ENCODE data around the gene SETD1A. TPM values are rescaled to one million over a fixed set of nuclear protein-coding genes. Genes with fewer than 3 reads are reported as not detected.
"Not testable (repeated sequence)": the region's sequence is repeated elsewhere in the genome, so short reads cannot be mapped to it uniquely, and the experiment has no call there.

Gene SETD1A
- total and polyA plus RNA-seq, 8 donors: 4.4 to 22.2 (median 8.7) TPM

- H3K27ac ChIP-seq: no peak overlapping the region
- H3K4me3 ChIP-seq: no peak overlapping the region
- H3K36me3 ChIP-seq: peaks cover 17 to 91% (median 88%) of the 10 kb centered on the region in 4 donors
- no peak for DNase-seq
- no peaks in the 10 kb centered on the region for H3K27me3 ChIP-seq
- WGBS, 5 donors: 66 to 72% (median 68%) methylated on average over 12 of the region's 12 CpGs
- no peak for TF ChIP-seq EP300 (IDR thresholded peaks at IDR 0.05)
- TF ChIP-seq POLR2AphosphoS5 (IDR thresholded peaks at IDR 0.05): no peak
- no peak for TF ChIP-seq POLR2A (IDR thresholded peaks at IDR 0.05)
- TF ChIP-seq CTCF (IDR thresholded peaks at IDR 0.05): no peak
- H3K4me1 ChIP-seq: peaks cover 0 to 19% (median 10%) of the 10 kb centered on the region in 4 donors
- H3K9me3 ChIP-seq: no peaks in the 10 kb centered on the region
- intact Hi-C loops (cut with DNase I; ENCODE audit: low total_unique reads): no loop called here
Observed at GRCh38 chr16:30931068-30931650, 26.4 kb upstream of the SETD1A start.

GRCh38 chr16:30934827-30935557 is 22.6 kb upstream of the SETD1A start:
- TF ChIP-seq POLR2A (IDR thresholded peaks at IDR 0.05) (no peak), CTCF (IDR thresholded peaks at IDR 0.05) (peak in 4 of 7 experiments; percentile 26 to 38 (median 28))
- 56 to 71% (median 67%) methylated on average over 12 of the region's 12 CpGs for WGBS, 5 donors
- Histone ChIP-seq H3K4me1 (peaks cover 0 to 15% (median 8%) of the 10 kb centered on the region in 4 donors), H3K4me3 (no peak overlapping the region), H3K27me3 (no peaks in the 10 kb centered on the region), H3K36me3 (peaks cover 17 to 77% (median 67%) of the 10 kb centered on the region in 4 donors), H3K9me3 (no peaks in the 10 kb centered on the region), H3K27ac (no peak overlapping the region)
- intact Hi-C loops (cut with DNase I; ENCODE audit: low total_unique reads): no loop called here
- peak; percentile 37 to 60 for DNase-seq

- no peaks in the 10 kb centered on the region for H3K27me3 ChIP-seq
- peaks cover 3 to 68% (median 60%) of the 10 kb centered on the region in 4 donors for H3K36me3 ChIP-seq
- 51 to 63% (median 61%) methylated on average over 5 of the region's 5 CpGs for WGBS, 5 donors
- TF ChIP-seq CTCF (IDR thresholded peaks at IDR 0.05) (no peak), POLR2A (IDR thresholded peaks at IDR 0.05) (no peak), EP300 (IDR thresholded peaks at IDR 0.05) (no peak), POLR2AphosphoS5 (IDR thresholded peaks at IDR 0.05) (no peak)
- intact Hi-C loops (cut with DNase I; ENCODE audit: low total_unique reads): no loop called here
- DNase-seq: no peak
- H3K27ac ChIP-seq: peak overlapping the region in 2 of 5 donors; percentile 2 to 57
- no peaks in the 10 kb centered on the region for H3K9me3 ChIP-seq
- H3K4me1 ChIP-seq: peaks cover 10 to 26% (median 18%) of the 10 kb centered on the region in 4 donors
- H3K4me3 ChIP-seq: no peak overlapping the region
Observed at GRCh38 chr16:30937692-30938091, 19.9 kb upstream of the SETD1A start.

- H3K27me3 ChIP-seq; intact Hi-C loops (cut with DNase I; ENCODE audit: low total_unique reads); H3K4me3 ChIP-seq; DNase-seq; H3K27ac ChIP-seq; H3K9me3 ChIP-seq: not testable (repeated sequence)
- 88 to 95% (median 90%) methylated on average over 8 of the region's 8 CpGs for WGBS, 5 donors
- Histone ChIP-seq H3K36me3 (peaks cover 0 to 66% (median 61%) of the 10 kb centered on the region in 4 donors), H3K4me1 (peaks cover 10 to 30% (median 18%) of the 10 kb centered on the region in 4 donors)
Observed at GRCh38 chr16:30939571-30939970, 18.0 kb upstream of the SETD1A start.
